GM12878 (cell line): ENCODE results near the gene RHBDD1.

Experiments used
- EZH2 ChIP-seq: IDR thresholded peaks from 2 replicates; pipeline ENCODE4 v1.6.1; 2012; ENCODE audit warnings: low read depth, mild to moderate bottlenecking, control low read depth, inconsistent platforms, low read length, borderline replicate concordance; ENCODE audit not compliant: control insufficient read depth
- HDAC2 ChIP-seq: fragments of 200-600 bp; sonication (generic); IDR thresholded peaks from 2 replicates; pipeline ENCODE4 v1.6.1; 2017
- PAX5 ChIP-seq: IDR thresholded peaks from 2 replicates; pipeline ENCODE4 v1.6.1; 2011; ENCODE audit warnings: low read depth, low read length, borderline replicate concordance
- ZZZ3 ChIP-seq: IDR thresholded peaks from 2 replicates; pipeline ENCODE4 v1.6.1; 2011; ENCODE audit warnings: low read depth; ENCODE audit not compliant: control insufficient read depth, insufficient read length

DNA sequence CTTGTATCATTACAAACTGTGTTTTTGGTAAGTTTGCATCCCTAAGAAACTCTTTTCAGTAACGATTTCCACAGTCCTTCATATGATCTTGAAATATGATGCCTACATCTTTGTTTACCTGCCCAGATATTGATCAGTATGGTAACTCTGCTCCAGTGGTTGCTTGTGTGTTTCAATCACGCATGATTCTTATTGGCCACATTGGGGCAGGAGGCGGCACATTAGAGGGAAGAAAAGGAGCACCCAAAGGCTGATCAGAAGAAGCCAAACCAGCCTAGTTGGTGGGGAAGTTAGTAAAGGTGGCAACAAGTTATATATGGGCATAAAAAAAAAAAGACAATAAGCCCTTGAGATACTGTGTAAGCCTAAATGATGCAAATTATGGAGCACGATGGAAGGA is 158.9 kb downstream of the RHBDD1 start:
- TF ChIP-seq ZZZ3: no peak
- no peak for TF ChIP-seq EZH2
- no peak for TF ChIP-seq HDAC2
- TF ChIP-seq PAX5: no peak
